ENCODE results near the gene COMMD6.

Gene COMMD6

DNA sequence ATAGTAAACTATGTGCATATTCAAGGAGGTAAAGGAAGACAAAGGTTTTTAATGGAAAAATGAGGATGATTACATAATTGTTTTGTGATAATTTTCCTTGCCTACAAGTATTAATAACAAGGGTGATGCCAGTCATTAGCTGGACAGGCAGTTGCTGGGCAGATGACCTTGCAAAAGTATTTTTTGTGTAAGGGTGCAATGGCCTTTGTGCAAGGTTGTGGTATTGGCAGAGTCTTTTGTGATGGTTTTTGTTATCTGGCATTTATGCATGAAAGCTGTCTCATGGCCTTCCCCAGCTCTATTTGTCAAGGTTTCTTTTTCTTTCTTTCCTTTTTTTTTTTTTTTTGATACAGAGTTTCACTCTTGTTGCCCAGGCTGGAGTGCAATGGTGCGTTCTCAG lies 4.3 kb upstream of the COMMD6 start:
- in situ Hi-C loops (cut with HindIII; ENCODE audit: low pct_ligation_motif_present, low pct_unique_long_range_greater_than_20kb, low sequenced_read_pairs): no loop called here
- DNase-seq: no peak

DNA sequence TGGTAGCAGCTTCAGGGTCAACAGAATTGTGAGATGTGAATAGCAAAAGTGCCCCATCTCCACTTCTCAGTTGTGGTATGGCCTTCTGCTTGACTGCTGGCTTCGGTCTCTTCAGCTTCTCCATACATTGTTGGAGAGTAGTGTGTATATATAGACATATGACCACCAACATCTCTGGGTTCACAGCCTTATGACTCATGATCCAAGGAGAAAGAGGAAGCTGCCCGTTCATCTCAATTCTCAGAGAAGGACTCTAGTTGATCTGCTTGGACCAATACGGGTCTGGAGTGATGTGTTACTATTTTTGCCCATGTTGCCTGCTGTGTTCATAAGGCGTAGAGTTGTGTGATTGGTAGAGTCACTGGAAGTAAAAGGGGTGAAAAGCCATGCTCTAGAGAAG lies 3.6 kb upstream of the COMMD6 start:
- DNase-seq: no peak
- in situ Hi-C loops (cut with HindIII; ENCODE audit: low pct_ligation_motif_present, low pct_unique_long_range_greater_than_20kb, low sequenced_read_pairs): no loop called here

DNA sequence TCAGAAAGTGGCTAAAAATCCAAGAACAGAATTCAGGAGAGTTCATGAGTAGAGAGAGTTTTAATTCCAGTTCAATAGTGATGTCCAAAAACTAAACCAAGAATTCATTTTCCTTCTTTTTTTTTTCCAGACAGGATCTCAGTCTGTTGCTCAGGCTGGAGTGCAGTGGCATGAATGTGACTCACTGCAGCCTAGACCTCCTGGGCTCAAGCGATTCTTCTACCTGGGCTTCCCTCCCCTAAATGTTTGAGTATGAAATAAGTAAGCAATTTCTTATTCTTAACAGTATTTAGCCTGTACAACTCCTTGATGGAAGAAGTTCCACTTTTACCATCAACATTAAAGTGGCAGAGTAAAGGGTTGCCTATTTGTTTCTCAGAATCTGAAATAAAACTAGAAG lies 3.8 kb downstream of the COMMD6 start:
- in situ Hi-C loops (cut with HindIII; ENCODE audit: low pct_ligation_motif_present, low pct_unique_long_range_greater_than_20kb, low sequenced_read_pairs): no loop called here
- DNase-seq: peak; percentile 11

DNA sequence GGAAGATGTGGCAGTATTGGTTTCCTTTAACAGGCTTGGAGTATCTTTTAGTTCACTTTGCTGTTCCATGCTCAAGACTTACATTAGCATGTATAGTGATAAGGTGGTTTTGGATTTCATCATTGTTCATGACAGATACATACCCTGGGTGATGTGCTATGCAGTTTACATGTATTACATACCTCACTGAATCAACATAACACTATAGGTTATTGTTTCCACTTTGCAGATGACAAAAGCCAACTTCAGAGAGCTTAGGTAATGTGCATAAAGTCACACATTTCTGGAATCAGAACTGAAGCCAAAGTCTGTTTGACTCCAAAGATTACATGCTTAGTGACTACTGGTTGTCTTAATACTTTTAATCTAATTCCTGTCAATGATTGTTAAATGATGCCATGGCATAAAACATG lies 7.1 kb downstream of the COMMD6 start:
- in situ Hi-C loops (cut with HindIII; ENCODE audit: low pct_ligation_motif_present, low pct_unique_long_range_greater_than_20kb, low sequenced_read_pairs): no loop called here
- no peak for DNase-seq

DNA sequence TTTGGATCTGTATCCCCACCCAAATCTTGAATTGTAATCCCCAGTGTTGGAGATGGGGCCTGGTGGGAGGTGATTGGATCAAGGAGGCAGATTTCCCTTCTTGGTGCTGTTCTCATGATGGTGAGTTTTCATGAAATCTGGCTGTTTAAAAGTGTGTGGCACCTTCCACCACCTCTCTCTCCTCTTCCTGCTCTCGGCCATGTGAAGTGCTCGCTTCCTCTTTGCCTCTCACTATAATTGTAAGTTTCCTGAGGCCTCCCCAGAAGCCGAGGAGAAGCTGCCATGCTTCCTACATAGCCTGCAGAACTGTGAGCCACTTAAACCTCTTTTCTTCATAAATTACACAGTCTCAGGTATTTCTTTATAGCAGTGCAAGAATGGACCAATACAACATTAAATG lies 15.7 kb downstream of the COMMD6 start:
- no peak for DNase-seq
- in situ Hi-C loops (cut with HindIII; ENCODE audit: low pct_ligation_motif_present, low pct_unique_long_range_greater_than_20kb, low sequenced_read_pairs): no loop called here

DNA sequence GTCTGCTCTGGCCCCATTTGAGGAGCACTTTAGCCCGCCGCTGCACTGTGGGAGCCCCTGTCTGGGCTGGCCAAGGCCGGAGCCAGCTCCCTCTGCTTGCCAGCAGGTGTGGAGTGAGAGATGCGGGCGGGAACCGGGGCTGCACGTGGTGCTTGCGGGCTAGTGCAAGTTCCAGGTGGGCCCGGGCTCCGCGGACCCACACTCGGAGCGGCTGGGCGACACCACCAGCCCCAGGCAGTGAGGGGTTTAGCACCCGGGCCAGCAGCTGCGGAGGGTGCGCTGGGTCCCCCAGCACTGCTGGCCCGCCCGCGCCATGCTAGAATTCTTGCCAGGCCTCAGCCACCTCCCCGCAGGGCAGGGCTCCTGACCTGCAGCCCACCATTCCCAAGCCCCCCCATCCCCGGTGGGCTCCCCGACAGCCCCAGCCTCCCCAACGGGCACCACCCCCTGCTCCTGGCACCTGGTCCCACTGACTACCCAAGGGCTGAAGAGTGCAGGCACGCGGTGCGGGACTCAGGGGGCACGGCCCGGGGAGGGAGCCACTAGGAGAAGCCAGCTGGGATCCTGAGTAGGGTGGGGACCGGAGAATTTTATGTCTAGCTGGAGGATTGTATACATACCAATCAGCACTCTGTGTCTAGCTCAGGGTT lies 19.1 kb downstream of the COMMD6 start:
- no peak for DNase-seq
- in situ Hi-C loops (cut with HindIII; ENCODE audit: low pct_ligation_motif_present, low pct_unique_long_range_greater_than_20kb, low sequenced_read_pairs): no loop called here

DNA sequence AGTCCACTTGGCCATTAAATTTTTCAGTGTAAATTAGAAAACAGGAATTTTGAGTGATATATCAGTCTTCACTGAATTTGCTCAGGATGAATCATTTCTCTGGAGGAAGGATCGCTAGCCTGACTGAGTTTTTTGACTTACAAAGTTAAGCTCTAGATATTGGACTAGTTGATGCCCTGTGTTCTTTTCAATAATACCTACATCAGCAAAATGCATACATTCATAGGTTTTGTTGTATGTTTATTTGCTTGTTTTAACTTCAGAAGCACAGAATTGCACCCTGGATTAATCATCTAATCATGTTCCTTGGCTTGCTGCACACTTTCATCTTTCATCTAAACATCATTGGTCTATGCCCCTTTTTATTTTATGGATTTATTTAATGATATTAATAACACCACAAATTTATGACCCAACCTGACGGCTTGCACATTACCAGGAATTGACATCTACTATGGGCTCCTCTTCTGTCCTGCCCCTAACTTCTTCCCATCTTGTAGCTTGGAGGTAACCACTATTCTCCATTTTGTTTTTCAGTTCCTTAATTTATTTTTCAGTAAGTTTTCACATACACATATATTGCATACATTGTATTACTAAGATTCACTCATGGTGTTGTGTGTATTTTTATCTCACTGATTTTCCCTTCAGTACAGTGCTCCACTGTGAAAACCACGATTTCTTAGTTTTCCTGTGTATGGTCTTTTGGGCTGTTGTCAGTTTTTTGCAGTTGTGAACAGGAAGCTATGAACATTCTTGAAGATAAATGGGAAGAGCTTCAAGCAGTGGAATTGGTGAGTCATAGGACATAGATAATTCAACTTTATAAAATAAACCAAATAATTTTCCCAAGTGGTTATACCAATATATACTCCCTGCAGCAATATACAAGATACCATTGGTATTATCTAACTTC lies 23.3 kb downstream of the COMMD6 start:
- DNase-seq: no peak
- in situ Hi-C loops (cut with HindIII; ENCODE audit: low pct_ligation_motif_present, low pct_unique_long_range_greater_than_20kb, low sequenced_read_pairs): no loop called here

DNA sequence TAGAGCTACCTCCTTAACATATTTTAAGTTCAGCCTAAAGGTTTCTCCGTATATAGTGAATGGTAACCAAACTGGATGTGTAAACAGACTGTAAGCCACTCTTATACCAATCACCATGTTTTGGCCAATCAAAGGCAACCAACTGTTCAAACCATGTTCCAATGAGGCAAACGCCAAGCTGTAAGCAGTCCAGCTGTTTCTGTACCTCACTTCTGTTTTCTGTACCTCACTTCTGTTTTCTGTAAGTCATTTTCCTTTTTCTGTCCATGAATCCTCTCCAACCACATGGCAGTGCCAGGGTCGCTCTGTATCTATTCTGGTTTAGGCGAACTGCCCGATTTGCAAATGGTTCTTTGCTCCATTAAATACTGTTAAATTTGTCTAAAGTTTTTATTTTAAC lies 24.4 kb downstream of the COMMD6 start:
- in situ Hi-C loops (cut with HindIII; ENCODE audit: low pct_ligation_motif_present, low pct_unique_long_range_greater_than_20kb, low sequenced_read_pairs): no loop called here
- DNase-seq: no peak

DNA sequence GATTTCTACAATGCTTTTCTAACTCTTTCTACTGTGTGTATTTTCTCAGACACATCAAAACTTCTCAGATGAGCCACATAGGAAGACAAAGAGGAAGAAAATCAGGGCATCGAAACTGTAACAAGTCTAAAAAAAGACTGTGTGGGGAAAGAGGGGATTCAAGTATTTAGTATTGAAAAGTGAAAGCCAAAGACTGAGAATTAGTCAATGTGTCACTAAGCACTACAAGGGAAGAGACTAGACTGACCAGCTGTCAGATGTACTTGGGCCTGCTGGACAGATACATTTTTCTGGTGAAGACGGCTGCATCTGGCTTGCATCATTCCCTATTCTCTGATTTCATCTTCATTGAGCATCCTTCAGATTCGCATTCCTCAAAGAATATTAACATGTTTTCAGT lies 25.4 kb downstream of the COMMD6 start:
- DNase-seq: no peak
- in situ Hi-C loops (cut with HindIII; ENCODE audit: low pct_ligation_motif_present, low pct_unique_long_range_greater_than_20kb, low sequenced_read_pairs): no loop called here

DNA sequence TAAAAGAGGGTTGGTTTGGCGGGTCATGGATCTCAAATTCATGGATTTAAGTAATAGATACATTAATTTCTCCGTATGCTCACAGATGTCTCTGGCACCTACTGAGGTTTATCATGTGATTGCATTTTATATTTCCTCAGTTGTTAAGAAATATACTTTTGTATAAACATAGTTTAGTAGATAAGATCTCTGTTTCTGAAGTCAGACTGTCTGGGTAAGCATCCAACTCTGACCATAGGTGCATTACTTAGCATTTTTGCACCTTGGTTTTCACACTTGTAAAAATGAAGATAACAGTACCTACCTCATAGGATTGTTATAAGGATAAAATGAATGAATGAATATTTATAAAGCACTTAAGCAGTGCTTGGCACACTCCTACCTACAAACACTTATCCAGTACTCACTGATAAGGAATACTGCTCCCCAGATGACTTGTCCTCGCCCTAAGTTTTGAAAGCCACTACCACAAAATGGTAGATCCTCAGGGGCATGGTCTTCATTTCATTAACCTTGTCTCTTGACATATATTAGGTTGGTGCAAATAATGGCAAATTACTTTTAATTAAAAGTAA lies 26.5 kb downstream of the COMMD6 start:
- in situ Hi-C loops (cut with HindIII; ENCODE audit: low pct_ligation_motif_present, low pct_unique_long_range_greater_than_20kb, low sequenced_read_pairs): no loop called here
- no peak for DNase-seq

DNA sequence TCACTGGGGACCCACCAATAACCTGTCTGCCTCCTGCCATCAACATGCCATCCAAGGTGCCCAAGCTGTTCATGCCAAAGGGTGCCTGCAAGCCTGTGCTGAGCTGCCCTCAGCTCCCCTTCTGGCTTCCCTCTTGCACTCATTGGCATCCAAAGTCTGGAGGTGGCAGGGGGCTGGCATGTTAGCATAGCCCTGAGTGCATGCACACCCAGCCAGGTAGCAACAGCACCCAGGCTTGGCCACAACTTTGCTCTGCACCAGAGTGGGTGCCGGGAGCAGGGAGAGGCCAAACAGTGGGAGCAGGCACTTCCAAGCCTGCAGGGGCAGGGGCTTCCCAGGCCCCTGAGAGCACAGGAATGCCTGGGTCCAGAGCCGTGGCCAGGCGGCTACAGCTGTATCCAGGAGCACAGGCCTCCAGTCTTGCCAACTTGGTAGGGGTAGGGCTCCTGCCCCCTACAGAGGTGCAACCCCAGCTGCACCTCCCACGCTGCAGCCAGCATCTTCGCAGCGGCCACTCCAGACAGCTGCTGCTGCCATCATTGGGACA lies 29.6 kb downstream of the COMMD6 start:
- DNase-seq: no peak
- in situ Hi-C loops (cut with HindIII; ENCODE audit: low pct_ligation_motif_present, low pct_unique_long_range_greater_than_20kb, low sequenced_read_pairs): no loop called here

DNA sequence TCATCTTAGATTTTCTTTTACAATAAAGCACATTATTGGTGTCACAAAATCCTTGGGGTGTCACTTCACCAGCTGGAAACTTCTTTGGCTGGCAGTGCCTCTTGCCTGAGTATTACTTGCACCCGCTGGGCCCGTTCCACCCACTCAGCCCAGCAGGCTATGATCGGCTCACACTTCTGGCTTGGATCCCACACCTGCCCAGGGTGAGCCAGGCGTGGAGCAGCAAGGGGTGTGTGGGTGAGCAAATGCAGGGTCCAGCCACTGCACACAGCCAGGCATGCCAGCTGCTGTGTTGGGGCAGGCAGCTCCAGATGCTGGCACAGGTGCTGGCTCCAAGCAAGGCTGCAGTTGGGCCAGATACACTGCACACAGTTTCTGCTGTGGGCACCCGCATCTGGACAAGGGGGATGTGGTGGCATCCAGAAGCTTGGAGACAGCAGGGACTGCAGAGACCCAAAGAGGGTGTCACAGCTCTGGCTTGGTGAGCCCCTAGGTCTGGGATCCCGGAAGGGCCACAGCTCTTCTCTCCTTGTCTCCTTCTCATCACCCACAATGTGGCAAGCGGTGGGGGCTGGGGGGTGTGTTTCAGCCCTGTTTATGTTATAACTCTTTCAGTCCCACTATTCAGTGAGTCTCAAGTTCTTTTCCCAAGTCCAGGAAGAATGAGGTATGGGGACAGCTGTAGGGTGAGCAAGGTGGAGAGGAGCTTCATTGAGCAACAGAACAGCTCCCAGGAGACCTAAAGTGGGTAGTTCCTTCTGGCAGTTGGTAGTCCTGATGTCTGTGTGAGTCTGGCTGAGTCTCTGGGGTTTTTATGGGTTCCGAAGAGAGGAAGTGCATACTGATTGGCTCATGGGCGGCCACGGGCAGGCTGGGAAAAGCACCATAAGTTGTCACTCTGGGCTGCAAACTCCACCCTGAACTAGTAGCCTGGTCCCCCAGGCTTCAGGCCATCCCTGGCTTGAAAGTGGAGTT lies 30.3 kb downstream of the COMMD6 start:
- in situ Hi-C loops (cut with HindIII; ENCODE audit: low pct_ligation_motif_present, low pct_unique_long_range_greater_than_20kb, low sequenced_read_pairs): no loop called here
- DNase-seq: no peak

DNA sequence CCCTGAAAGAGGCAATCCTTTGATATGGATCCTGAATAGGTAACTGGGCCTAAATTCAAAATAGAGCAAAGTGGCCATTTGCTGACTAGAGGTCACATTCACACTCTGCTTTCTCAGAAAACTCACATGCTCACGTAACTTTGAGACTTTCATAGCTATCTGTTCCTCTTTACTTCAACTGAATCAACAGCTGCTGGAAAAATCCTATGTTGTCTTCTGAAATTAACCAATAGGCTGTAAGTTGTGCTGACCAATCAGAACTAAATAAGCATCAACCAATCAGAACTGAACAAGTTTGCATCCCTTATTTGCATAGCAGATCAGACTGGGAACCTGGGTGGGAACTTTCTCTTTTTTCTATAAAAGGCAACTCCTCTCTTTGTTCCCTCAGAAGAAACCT lies 31.6 kb downstream of the COMMD6 start:
- in situ Hi-C loops (cut with HindIII; ENCODE audit: low pct_ligation_motif_present, low pct_unique_long_range_greater_than_20kb, low sequenced_read_pairs): no loop called here
- DNase-seq: no peak

DNA sequence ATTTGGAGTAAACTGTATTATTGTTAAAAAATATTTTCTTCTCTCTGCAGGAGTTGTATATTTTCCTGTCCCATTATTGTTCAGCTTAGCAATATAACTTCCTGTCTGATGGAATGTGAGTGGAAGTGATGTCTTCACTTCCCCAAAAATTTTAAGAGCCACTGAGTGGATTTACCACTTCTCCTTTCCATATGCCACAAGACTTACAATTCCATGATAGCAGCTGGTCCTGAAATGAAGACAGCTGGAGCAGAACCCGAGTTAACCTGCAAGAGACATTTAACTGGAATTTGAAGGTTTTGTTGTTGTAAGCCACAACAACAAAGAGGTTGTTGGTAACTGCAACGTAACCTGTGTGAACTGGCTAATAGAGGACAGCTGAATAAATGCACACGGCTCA lies 32.3 kb downstream of the COMMD6 start:
- in situ Hi-C loops (cut with HindIII; ENCODE audit: low pct_ligation_motif_present, low pct_unique_long_range_greater_than_20kb, low sequenced_read_pairs): no loop called here
- no peak for DNase-seq

DNA sequence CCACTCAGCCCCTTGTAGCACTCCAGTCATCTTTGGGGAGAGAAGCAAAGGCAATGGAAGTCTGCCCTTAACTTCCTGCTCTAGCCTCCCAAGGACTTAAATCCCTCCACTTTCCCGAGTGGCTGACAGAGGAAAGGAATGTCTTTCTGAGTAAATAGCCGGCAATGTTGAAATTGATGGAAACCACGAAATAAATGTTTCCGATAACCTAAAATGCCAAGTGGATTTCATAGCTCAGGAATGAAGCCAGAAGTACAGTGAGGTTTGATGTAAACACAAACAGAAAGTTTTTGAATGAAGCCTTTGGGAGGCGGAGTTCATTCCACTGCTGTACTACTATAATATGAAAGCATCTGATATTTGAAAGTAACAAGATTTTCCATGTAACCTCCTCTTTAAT lies 41.7 kb downstream of the COMMD6 start:
- no peak for DNase-seq
- in situ Hi-C loops (cut with HindIII; ENCODE audit: low pct_ligation_motif_present, low pct_unique_long_range_greater_than_20kb, low sequenced_read_pairs): no loop called here

DNA sequence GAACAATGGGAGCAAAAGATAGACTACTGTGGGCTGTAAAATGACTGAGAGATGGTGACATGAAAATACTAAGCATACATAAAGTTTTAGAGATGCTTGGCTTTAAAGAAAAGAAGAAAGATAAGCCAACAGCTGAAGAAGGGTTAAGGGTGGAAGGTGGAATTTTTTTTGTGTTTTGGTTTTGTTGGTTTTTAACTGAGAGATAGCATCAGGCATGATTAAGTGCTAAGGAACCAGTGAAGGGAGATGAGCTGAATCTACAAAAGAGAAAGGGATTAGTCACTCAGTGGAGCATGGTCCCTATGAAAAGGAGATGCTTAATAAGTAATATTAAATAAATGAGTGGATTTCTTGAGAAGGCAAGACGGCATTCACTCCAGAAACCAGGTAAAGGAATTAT lies 43.1 kb downstream of the COMMD6 start:
- in situ Hi-C loops (cut with HindIII; ENCODE audit: low pct_ligation_motif_present, low pct_unique_long_range_greater_than_20kb, low sequenced_read_pairs): no loop called here
- DNase-seq: no peak

DNA sequence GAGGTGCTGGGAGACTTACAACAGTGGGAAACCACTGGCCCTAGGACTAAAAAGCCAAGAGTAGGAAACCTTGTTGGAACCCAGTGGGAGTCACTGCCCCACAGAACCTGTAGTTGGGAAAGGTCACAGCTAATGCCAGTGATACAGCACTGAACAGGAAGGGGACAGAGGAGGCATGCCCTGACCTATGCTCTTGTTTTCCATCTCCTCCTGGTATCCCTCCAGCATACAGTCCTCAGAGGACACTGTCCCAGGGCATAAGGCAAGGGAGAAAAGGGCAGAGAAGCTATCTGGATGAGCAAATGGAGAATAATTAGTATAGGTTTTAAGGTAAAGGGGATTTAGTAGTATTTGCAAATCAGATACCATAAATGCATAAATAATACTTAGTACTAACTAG lies 44.5 kb downstream of the COMMD6 start:
- in situ Hi-C loops (cut with HindIII; ENCODE audit: low pct_ligation_motif_present, low pct_unique_long_range_greater_than_20kb, low sequenced_read_pairs): no loop called here
- no peak for DNase-seq

DNA sequence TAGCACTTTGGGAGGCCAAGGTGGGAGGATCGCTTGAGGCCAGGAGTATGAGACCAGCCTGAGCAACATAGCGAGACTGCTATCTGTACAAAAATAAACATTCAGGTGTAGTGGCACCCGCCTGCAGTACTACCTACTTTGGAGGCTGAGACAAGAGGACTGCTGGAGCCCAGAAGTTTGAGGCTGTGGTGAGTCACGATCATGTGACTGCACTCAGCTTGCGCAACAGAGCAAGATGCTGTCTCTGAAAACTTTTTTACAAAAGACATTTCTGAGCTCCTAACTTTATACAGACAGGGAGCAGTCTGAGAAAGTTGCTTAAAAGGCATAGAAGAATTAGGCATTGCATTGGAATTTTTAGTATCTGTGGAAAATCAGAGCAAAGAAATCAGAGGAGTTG lies 45.3 kb downstream of the COMMD6 start:
- in situ Hi-C loops (cut with HindIII; ENCODE audit: low pct_ligation_motif_present, low pct_unique_long_range_greater_than_20kb, low sequenced_read_pairs): no loop called here
- DNase-seq: no peak

DNA sequence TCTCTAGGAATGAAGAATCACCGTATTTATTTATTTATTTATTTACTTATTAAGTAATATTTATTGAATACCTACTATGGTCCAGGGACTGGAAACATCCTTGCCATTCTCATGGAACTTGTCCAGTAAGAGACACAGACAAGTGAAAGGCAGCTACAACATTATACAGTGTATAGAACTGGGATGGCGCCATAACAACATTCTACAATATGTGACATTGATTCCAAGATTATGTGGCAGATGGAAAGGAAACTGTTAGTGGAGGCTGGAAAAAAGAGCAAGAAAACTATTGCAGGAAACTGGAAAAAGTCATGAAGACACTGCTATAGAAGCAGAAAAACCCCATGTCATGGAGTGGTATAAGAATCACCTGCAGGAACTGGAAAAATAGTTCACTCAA lies 46.3 kb downstream of the COMMD6 start:
- DNase-seq: no peak
- in situ Hi-C loops (cut with HindIII; ENCODE audit: low pct_ligation_motif_present, low pct_unique_long_range_greater_than_20kb, low sequenced_read_pairs): no loop called here

Measured in ACHN (cell line).